Loucy (cell line): ENCODE data around the gene SCNN1A.

Experiments used
- H2AFZ ChIP-seq: fragments of 200-600 bp; sonication (generic); 2 replicates; pipeline ENCODE4 v1.6.0; 2016; ENCODE audit warnings: antibody characterized with exemption, mild to moderate bottlenecking, low read length, moderate library complexity
- H3F3A ChIP-seq: fragments of 200-600 bp; 2 replicates; pipeline ENCODE4 v1.6.0; 2016; ENCODE audit warnings: antibody characterized with exemption, low read depth, mild to moderate bottlenecking
- H3K27me3 ChIP-seq: fragments of 200-600 bp; sonication (generic); 2 replicates; pipeline ENCODE4 v1.6.1; 2014; ENCODE audit warnings: low read length, mild to moderate bottlenecking; ENCODE audit not compliant: insufficient read depth, poor library complexity, severe bottlenecking
- H3K36me3 ChIP-seq: fragments of 200-600 bp; sonication (generic); 2 replicates; pipeline ENCODE4 v1.6.1; 2016; ENCODE audit warnings: low read length; ENCODE audit not compliant: insufficient read depth
- H3K4me1 ChIP-seq: fragments of 200-600 bp; sonication (generic); 2 replicates; pipeline ENCODE4 v1.5.1; 2014; ENCODE audit warnings: low read length, mild to moderate bottlenecking; ENCODE audit not compliant: insufficient read depth, poor library complexity, severe bottlenecking
- H3K4me2 ChIP-seq: fragments of 200-600 bp; sonication (generic); 2 replicates; pipeline ENCODE4 v1.6.0; 2014; ENCODE audit warnings: antibody characterized with exemption, low read length, low read depth, mild to moderate bottlenecking; ENCODE audit not compliant: poor library complexity, severe bottlenecking
- H3K4me3 ChIP-seq: fragments of 200-600 bp; sonication (generic); 2 replicates; pipeline ENCODE4 v1.5.1; 2014; ENCODE audit warnings: low read length, mild to moderate bottlenecking, mixed read lengths; ENCODE audit not compliant: poor library complexity, severe bottlenecking
- H3K79me2 ChIP-seq: fragments of 200-600 bp; sonication (generic); 2 replicates; pipeline ENCODE4 v1.6.1; 2014; ENCODE audit warnings: low read length; ENCODE audit not compliant: insufficient read depth
- H3K9ac ChIP-seq: fragments of 200-600 bp; sonication (generic); 2 replicates; pipeline ENCODE4 v1.6.0; 2014; ENCODE audit warnings: mild to moderate bottlenecking, low read depth, low read length, moderate library complexity; ENCODE audit not compliant: poor library complexity, severe bottlenecking
- H3K9me2 ChIP-seq: fragments of 200-600 bp; sonication (generic); replicated peaks from 2 replicates; pipeline ENCODE4 v1.6.1; 2016; ENCODE audit warnings: low read depth, low read length, mixed read lengths
- H3K9me3 ChIP-seq: fragments of 200-600 bp; sonication (generic); 2 replicates; pipeline ENCODE4 v1.6.1; 2014; ENCODE audit warnings: mild to moderate bottlenecking, antibody characterized with exemption, low read length, low read depth; ENCODE audit not compliant: insufficient read depth
- H4K20me1 ChIP-seq: fragments of 200-600 bp; sonication (generic); 2 replicates; pipeline ENCODE4 v1.6.0; 2014; ENCODE audit warnings: antibody characterized with exemption, low read length, mild to moderate bottlenecking; ENCODE audit not compliant: insufficient read depth, poor library complexity, severe bottlenecking
- CTCF ChIP-seq: fragments of 200-600 bp; sonication (generic); conservative IDR thresholded peaks from 2 replicates; pipeline ENCODE4 v1.5.1; 2014; ENCODE audit warnings: mild to moderate bottlenecking, antibody characterized with exemption, low read length
- EZH2phosphoT487 ChIP-seq: fragments of 200-600 bp; IDR thresholded peaks from 2 replicates; pipeline ENCODE4 v1.6.1; 2018; ENCODE audit warnings: antibody characterized with exemption, mild to moderate bottlenecking, moderate library complexity, borderline replicate concordance

The SCNN1A gene

GRCh38 chr12:6358881-6359280, 16.5 kb downstream of the SCNN1A start:
- Histone ChIP-seq H3K4me3 (no peak overlapping the region), H3F3A (no peaks in the 10 kb centered on the region), H2AFZ (no peak overlapping the region), H3K9me3 (no peaks in the 10 kb centered on the region), H3K27me3 (no peaks in the 10 kb centered on the region), H3K4me2 (no peak overlapping the region), H3K4me1 (no peaks in the 10 kb centered on the region), H3K9me2 (no peaks in the 10 kb centered on the region), H4K20me1 (no peaks in the 10 kb centered on the region), H3K9ac (no peak overlapping the region), H3K36me3 (no peaks in the 10 kb centered on the region), H3K79me2 (no peaks in the 10 kb centered on the region)
- TF ChIP-seq CTCF = no peak
- no peak for TF ChIP-seq EZH2phosphoT487

- Histone ChIP-seq H3F3A (no peaks in the 10 kb centered on the region), H3K4me3 (no peak overlapping the region), H4K20me1 (no peaks in the 10 kb centered on the region), H3K27me3 (no peaks in the 10 kb centered on the region), H3K9ac (no peak overlapping the region), H3K4me2 (no peak overlapping the region), H3K9me2 (no peaks in the 10 kb centered on the region), H2AFZ (no peak overlapping the region), H3K4me1 (peaks cover 8% of the 10 kb centered on the region), H3K9me3 (no peaks in the 10 kb centered on the region), H3K36me3 (no peaks in the 10 kb centered on the region), H3K79me2 (no peaks in the 10 kb centered on the region)
- TF ChIP-seq EZH2phosphoT487 = no peak
- no peak for TF ChIP-seq CTCF
These were observed 19.0 kb downstream of the SCNN1A start for GRCh38 chr12:6356374-6356820.

GRCh38 chr12:6355491-6356373, 19.6 kb downstream of the SCNN1A start:
- TF ChIP-seq CTCF (peak; percentile 30; the same call in 1 of the 2 replicates), EZH2phosphoT487 (no peak)
- Histone ChIP-seq H3K4me2 (no peak overlapping the region), H2AFZ (no peak overlapping the region), H3K36me3 (no peaks in the 10 kb centered on the region), H3F3A (no peaks in the 10 kb centered on the region), H3K9me2 (no peaks in the 10 kb centered on the region), H3K27me3 (no peaks in the 10 kb centered on the region), H3K79me2 (no peaks in the 10 kb centered on the region), H4K20me1 (no peaks in the 10 kb centered on the region), H3K4me1 (peaks cover 8% of the 10 kb centered on the region), H3K9me3 (no peaks in the 10 kb centered on the region), H3K4me3 (no peak overlapping the region), H3K9ac (no peak overlapping the region)
